Muscle layer of duodenum (tissue), 2 donors: ENCODE data around the gene FN1.

Source experiments
- H3K27ac ChIP-seq: one replicate; pipeline ENCODE4 v1.7.0; 2013; ENCODE audit warnings: mild to moderate bottlenecking, low read length
- H3K27me3 ChIP-seq: one replicate; pipeline ENCODE4 v1.7.0; 2013; ENCODE audit warnings: low read depth, mild to moderate bottlenecking, control low read depth, low read length
- H3K36me3 ChIP-seq, 2 donors: one replicate each; pipeline ENCODE4 v1.7.0; 2013; ENCODE audit warnings: low read length in 2 of 2, control low read depth in 1 of 2, mild to moderate bottlenecking in 1 of 2; ENCODE audit not compliant: insufficient read depth in 2 of 2, control insufficient read depth in 1 of 2
- H3K4me1 ChIP-seq, 2 donors: one replicate each; pipeline ENCODE4 v1.7.0; 2013; ENCODE audit warnings: low read length in 2 of 2, mild to moderate bottlenecking in 2 of 2, control low read depth in 1 of 2, moderate library complexity in 1 of 2; ENCODE audit not compliant: insufficient read depth in 2 of 2, control insufficient read depth in 1 of 2
- H3K4me3 ChIP-seq, 2 donors: one replicate each; pipeline ENCODE4 v1.7.0; 2013; ENCODE audit warnings: low read length in 2 of 2, low read depth in 1 of 2, mild to moderate bottlenecking in 1 of 2
- H3K9me3 ChIP-seq, 2 donors: one replicate each; pipeline ENCODE4 v1.7.0; 2013; ENCODE audit warnings: low read length in 2 of 2, control low read depth in 1 of 2, mild to moderate bottlenecking in 1 of 2; ENCODE audit not compliant: control insufficient read depth in 1 of 2
- donor health status: healthy.

FN1 gene

DNA sequence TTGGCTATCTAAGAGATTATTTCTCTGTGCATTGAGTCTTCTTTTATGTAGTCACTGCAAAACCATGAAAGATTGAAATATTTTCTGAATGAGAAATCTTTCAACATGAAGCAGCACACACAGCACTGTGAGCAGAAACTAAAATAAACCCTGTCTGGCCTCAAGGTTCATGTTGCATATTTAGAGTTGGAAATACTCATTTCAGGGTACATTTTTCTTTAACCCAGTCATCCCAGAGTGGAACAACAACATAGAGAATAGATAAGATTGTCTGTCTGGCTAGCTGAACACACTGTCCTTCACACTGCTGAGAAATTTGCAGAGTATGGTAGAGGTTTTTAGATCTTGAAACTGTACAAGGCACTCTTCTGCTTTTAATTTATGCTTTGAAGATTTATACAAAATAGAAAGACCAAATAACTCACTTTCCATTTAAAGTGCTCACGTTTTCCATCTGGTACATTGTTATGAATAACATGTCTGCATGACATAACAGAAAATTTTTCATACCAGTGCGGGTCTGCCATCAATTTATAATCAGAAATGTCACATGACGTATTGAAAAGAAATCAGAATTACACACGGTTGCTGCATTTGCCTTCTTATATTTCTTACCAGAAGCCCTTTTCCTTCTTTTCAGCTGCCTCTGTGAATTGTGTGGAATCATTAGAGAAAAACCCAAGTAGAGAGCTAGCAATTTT lies 25.0 kb upstream of the FN1 start:
- H3K27ac ChIP-seq: peak overlapping the region; percentile 21
- no peaks in the 10 kb centered on the region for H3K9me3 ChIP-seq
- no peak overlapping the region for H3K4me3 ChIP-seq
- H3K4me1 ChIP-seq: peaks cover 0 to 10% of the 10 kb centered on the region in 2 donors
- no peaks in the 10 kb centered on the region for H3K27me3 ChIP-seq
- no peaks in the 10 kb centered on the region for H3K36me3 ChIP-seq

DNA sequence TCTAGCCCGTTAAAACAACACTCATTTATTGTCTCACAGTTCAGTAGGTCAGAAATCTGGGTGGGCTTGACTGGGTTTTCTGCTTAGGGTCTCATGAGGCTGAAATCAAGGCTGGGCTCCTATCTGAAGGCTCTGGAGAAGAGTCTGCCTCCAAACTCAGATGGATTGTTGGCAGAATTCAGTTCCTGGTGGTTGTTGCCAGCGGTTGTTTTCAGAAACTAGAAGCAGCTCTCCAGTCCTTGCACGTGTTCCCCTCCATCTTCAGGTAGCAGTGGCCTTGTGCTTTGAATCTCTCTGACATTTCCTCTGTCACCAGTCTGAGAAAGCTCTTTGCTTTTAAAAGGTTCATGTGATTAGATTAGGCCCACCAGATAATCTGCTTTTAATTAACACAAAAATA lies 20.1 kb upstream of the FN1 start:
- Histone ChIP-seq H3K9me3 (no peaks in the 10 kb centered on the region), H3K27ac (no peak overlapping the region), H3K4me3 (no peak overlapping the region), H3K36me3 (no peaks in the 10 kb centered on the region), H3K27me3 (no peaks in the 10 kb centered on the region), H3K4me1 (peaks cover 0 to 4% of the 10 kb centered on the region in 2 donors)

- no peak overlapping the region for H3K4me3 ChIP-seq
- no peaks in the 10 kb centered on the region for H3K4me1 ChIP-seq
- H3K36me3 ChIP-seq: no peaks in the 10 kb centered on the region
- no peaks in the 10 kb centered on the region for H3K9me3 ChIP-seq
- H3K27ac ChIP-seq: no peak overlapping the region
- H3K27me3 ChIP-seq: no peaks in the 10 kb centered on the region
Observed at GRCh38 chr2:215454519-215455246, 18.8 kb upstream of the FN1 start.

GRCh38 chr2:215452725-215453124 lies 16.9 kb upstream of the FN1 start:
- Histone ChIP-seq H3K36me3 (no peaks in the 10 kb centered on the region), H3K4me3 (no peak overlapping the region), H3K9me3 (no peaks in the 10 kb centered on the region), H3K4me1 (no peaks in the 10 kb centered on the region), H3K27me3 (no peaks in the 10 kb centered on the region), H3K27ac (no peak overlapping the region)

DNA sequence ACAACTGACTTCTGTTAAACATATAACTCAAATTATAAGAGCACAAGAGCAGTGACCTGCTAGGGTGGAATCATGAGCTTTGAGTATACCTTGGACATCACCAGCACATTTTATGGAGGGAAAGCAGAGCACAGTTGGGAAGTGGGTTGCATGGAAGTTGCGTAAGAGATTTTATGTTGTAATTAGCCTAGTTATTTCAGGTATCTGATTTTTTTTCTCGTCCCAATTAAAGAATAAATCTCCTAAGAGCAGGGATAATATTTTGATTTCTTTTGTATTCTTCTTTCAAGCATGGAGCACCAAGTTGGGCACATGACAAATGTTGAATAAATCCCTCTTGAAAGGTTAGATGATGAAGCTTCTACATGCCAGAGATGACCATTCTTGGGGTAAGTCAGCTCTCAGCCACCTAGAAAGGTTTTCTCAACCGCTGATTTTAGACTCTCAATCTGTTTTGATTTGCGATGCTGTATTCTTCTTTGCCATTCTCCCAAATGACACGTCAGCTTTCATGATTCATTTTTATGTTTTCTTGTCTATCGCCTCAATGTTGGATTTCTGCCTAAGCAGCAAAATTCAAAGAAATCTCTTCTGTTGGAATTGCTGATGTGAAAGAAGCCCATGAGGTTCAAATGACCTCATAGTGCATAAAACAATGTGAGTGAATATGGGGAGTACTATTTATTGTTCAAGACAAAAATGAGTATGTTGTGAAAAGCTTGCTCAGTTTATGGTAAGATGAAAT lies 15.3 kb upstream of the FN1 start:
- Histone ChIP-seq H3K4me1 (no peaks in the 10 kb centered on the region), H3K27me3 (no peaks in the 10 kb centered on the region), H3K36me3 (no peaks in the 10 kb centered on the region), H3K4me3 (no peak overlapping the region), H3K9me3 (no peaks in the 10 kb centered on the region), H3K27ac (no peak overlapping the region)

- H3K27me3 ChIP-seq: no peaks in the 10 kb centered on the region
- no peak overlapping the region for H3K27ac ChIP-seq
- H3K4me3 ChIP-seq: no peak overlapping the region
- H3K9me3 ChIP-seq: no peaks in the 10 kb centered on the region
- no peaks in the 10 kb centered on the region for H3K36me3 ChIP-seq
- no peaks in the 10 kb centered on the region for H3K4me1 ChIP-seq
Observed at GRCh38 chr2:215450188-215451011, 14.5 kb upstream of the FN1 start.

DNA sequence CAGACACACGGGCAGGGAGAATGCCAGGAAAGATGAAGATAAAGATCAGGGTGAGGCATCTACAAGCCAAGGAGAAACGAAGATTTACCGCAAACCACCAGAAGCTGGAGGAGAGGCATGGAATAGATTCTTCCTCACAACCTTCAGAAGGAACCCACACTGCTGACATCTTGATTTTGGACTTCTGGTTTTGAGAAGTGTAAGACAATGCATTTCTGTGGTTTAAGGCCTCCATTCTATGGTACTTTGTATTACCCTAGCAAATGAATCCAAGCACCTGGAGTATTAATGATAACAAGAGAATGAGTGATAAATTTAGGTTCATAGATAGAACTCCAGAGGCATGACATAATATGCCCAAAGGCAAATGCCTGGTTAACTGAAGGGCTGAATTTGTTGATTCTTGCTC lies 11.8 kb upstream of the FN1 start:
- no peaks in the 10 kb centered on the region for H3K36me3 ChIP-seq
- H3K4me3 ChIP-seq: no peak overlapping the region
- no peaks in the 10 kb centered on the region for H3K27me3 ChIP-seq
- H3K27ac ChIP-seq: no peak overlapping the region
- no peaks in the 10 kb centered on the region for H3K4me1 ChIP-seq
- no peaks in the 10 kb centered on the region for H3K9me3 ChIP-seq

DNA sequence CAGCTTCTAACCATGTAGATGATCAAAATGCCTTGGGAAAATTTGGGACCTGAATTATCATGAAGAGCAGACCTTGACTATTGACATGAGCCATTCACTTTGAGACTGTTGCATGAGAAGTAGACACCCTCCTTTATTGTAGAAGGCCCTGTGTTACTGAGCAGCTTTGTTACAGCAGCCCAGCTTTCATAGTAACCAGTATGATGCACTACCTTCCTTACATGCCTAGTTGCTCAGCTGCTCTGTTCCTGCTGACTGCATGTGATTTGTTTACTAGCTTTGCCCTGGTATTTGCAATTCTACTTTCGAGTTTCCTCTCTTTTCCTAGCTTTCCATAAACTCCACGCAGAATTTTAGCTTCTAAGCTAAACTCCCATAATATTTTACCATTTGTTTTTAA lies 11.2 kb upstream of the FN1 start:
- H3K27ac ChIP-seq: no peak overlapping the region
- no peaks in the 10 kb centered on the region for H3K9me3 ChIP-seq
- H3K27me3 ChIP-seq: no peaks in the 10 kb centered on the region
- no peak overlapping the region for H3K4me3 ChIP-seq
- H3K36me3 ChIP-seq: no peaks in the 10 kb centered on the region
- H3K4me1 ChIP-seq: no peaks in the 10 kb centered on the region

GRCh38 chr2:215442401-215442787 lies 6.5 kb upstream of the FN1 start:
- Histone ChIP-seq H3K27me3 (no peaks in the 10 kb centered on the region), H3K36me3 (peaks cover 0 to 5% of the 10 kb centered on the region in 2 donors), H3K27ac (no peak overlapping the region), H3K4me3 (no peak overlapping the region), H3K4me1 (no peaks in the 10 kb centered on the region), H3K9me3 (no peaks in the 10 kb centered on the region)

DNA sequence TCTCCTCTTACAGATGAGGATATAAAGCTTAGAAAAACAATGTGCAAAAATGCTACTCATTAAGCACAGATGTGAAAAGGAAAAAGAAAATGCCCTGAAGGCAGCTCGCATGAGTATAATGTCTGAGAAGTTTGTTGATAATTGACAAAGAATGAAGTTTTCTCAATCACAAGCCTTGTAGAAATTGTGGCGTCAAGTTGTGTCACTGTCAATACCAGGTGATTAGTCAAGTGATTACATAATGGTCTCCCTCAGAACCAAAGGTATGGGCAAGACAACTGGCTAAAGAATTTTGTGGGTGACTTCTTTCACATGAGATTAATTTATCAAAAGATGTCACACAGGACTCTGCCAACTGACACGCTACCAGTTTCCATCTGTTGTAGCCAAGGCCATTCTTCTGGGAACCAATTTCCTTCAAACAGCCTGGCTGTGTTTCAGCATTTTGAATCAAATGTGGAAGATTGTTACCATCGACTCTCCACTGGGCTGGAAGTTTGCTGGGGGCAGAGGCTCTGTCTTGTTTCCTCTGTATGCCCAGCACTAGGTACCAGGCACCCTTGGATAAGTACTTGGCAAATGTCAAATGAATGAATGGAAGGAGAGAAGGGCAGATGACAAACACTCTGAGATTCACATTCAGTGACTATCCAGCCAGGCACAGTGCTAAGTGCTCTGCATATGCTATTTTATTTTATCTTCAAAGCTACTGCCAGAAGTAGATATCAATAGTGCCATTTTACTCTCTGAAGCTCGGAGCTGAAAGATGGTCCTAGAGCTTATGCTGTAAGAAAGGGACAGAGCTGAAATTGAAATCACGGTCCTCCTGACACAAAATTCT lies 5.9 kb upstream of the FN1 start:
- H3K27me3 ChIP-seq: no peaks in the 10 kb centered on the region
- H3K9me3 ChIP-seq: no peaks in the 10 kb centered on the region
- peaks cover 0 to 10% of the 10 kb centered on the region in 2 donors for H3K36me3 ChIP-seq
- no peak overlapping the region for H3K4me3 ChIP-seq
- H3K4me1 ChIP-seq: no peaks in the 10 kb centered on the region
- no peak overlapping the region for H3K27ac ChIP-seq
